GM12878 (cell line): ENCODE measurements around the gene LYPLA2. TPM values are rescaled to one million over a fixed set of nuclear protein-coding genes. Genes with fewer than 3 reads are reported as not detected.

Experiments used
- ATF7 ChIP-seq: fragments of 450-650 bp; IDR thresholded peaks from 2 replicates; pipeline ENCODE4 v1.6.1; 2016; ENCODE audit warnings: low read depth, mild to moderate bottlenecking
- BHLHE40 ChIP-seq, 2 experiments: fragments of 450-650 bp in 1 of 2; IDR thresholded peaks; 2 replicates each; pipeline ENCODE4 v1.6.1; 2011 to 2017; ENCODE audit warnings: low read depth in 2 of 2, borderline replicate concordance in 1 of 2, improper control_type of control experiment in 1 of 2, low read length in 1 of 2, mild to moderate bottlenecking in 1 of 2
- BMI1 ChIP-seq: fragments of 450-650 bp; IDR thresholded peaks from 2 replicates; pipeline ENCODE4 v1.6.1; 2016; ENCODE audit warnings: mild to moderate bottlenecking, moderate library complexity, borderline replicate concordance
- CBX5 ChIP-seq: sonication (generic); IDR thresholded peaks from 2 replicates; pipeline ENCODE4 v1.6.1; 2016; ENCODE audit warnings: low read depth, moderate library complexity, mild to moderate bottlenecking, inconsistent platforms
- CHD2 ChIP-seq: IDR thresholded peaks from 2 replicates; pipeline ENCODE4 v1.6.1; 2011; ENCODE audit warnings: low read depth, low read length, improper control_type of control experiment, borderline replicate concordance
- FOXK2 ChIP-seq: fragments of 450-650 bp; IDR thresholded peaks from 2 replicates; pipeline ENCODE4 v1.6.1; 2017; ENCODE audit warnings: mild to moderate bottlenecking, moderate library complexity
- GABPA ChIP-seq: IDR thresholded peaks from 2 replicates; pipeline ENCODE4 v1.6.1; 2014; ENCODE audit warnings: antibody characterized with exemption, low read depth, mild to moderate bottlenecking, inconsistent platforms
- HCFC1 ChIP-seq: fragments of 150-350 bp; IDR thresholded peaks from 2 replicates; pipeline ENCODE4 v1.6.1; 2014; ENCODE audit warnings: low read length
- HDAC2 ChIP-seq: fragments of 200-600 bp; sonication (generic); IDR thresholded peaks from 2 replicates; pipeline ENCODE4 v1.6.1; 2017
- KAT2A ChIP-seq: conservative IDR thresholded peaks from 2 replicates; pipeline ENCODE4 v1.6.1; 2011; ENCODE audit warnings: low read depth, low read length; ENCODE audit not compliant: control insufficient read depth
- MTA2 ChIP-seq: fragments of 450-650 bp; IDR thresholded peaks from 2 replicates; pipeline ENCODE4 v1.6.1; 2016; ENCODE audit warnings: low read depth, mild to moderate bottlenecking, moderate library complexity
- MYB ChIP-seq: fragments of 150-350 bp; IDR thresholded peaks from 2 replicates; pipeline ENCODE4 v1.6.1; 2014; ENCODE audit warnings: mild to moderate bottlenecking, low read depth, low read length, borderline replicate concordance
- NR2F1 ChIP-seq: fragments of 450-650 bp; conservative IDR thresholded peaks from 2 replicates; pipeline ENCODE4 v1.6.1; 2017; ENCODE audit warnings: mild to moderate bottlenecking
- POLR2AphosphoS2 ChIP-seq: IDR thresholded peaks from 2 replicates; pipeline ENCODE4 v1.6.1; 2011; ENCODE audit warnings: low read depth, mild to moderate bottlenecking, low read length, improper control_type of control experiment, moderate library complexity
- RBBP5 ChIP-seq: fragments of 200-600 bp; sonication (generic); conservative IDR thresholded peaks from 2 replicates; pipeline ENCODE4 v1.6.1; 2016
- SMARCA5 ChIP-seq: fragments of 450-650 bp; IDR thresholded peaks from 2 replicates; pipeline ENCODE4 v1.6.1; 2017; ENCODE audit warnings: mild to moderate bottlenecking
- SRF ChIP-seq, 2 experiments: IDR thresholded peaks; 2 replicates each; pipeline ENCODE4 v1.6.1; 2011; ENCODE audit warnings: low read depth in 2 of 2, low read length in 2 of 2, mild to moderate bottlenecking in 1 of 2, moderate library complexity in 1 of 2
- TAF1 ChIP-seq: IDR thresholded peaks from 2 replicates; pipeline ENCODE4 v1.6.1; 2011; ENCODE audit warnings: mild to moderate bottlenecking, low read depth, low read length, borderline replicate concordance
- TARDBP ChIP-seq: IDR thresholded peaks from 2 replicates; pipeline ENCODE4 v1.6.1; 2016; ENCODE audit warnings: borderline replicate concordance
- TBL1XR1 ChIP-seq: IDR thresholded peaks from 2 replicates; pipeline ENCODE4 v1.6.1; 2012; ENCODE audit warnings: low read depth, low read length, improper control_type of control experiment
- TCF7 ChIP-seq: IDR thresholded peaks from 2 replicates; pipeline ENCODE4 v1.6.1; 2014; ENCODE audit warnings: antibody characterized with exemption, borderline replicate concordance
- polyA plus RNA-seq, 11 experiments: library from polyadenylated mRNA; depleted of rRNA in 4 of 11; unstranded in 6 of 11; stranded (reverse) in 5 of 11; fragments of >200 nt; fragmentation: Nextera tagmentation in 4 of 11; fragmentation: Illumina TruSeq in 1 of 11; extraction: Ambion mirVana in 4 of 11; extraction: Trizol in 1 of 11; gene quantifications; 1 replicate in 1 of 11; 2 replicates in 10 of 11; pipeline versions ENCODE4 v1.2.1 to v1.2.3, GENCODE V29; 2011 to 2016; ENCODE audit warnings: inconsistent platforms in 2 of 11, missing spikeins in 2 of 11, low read depth in 1 of 11
- total RNA-seq, 4 experiments: library from RNA; depleted of rRNA in 3 of 4; stranded (reverse); fragments of >200 nt in 3 of 4; fragmentation: Illumina TruSeq in 1 of 4; extraction: Trizol in 1 of 4; gene quantifications; 2 replicates each; pipeline versions ENCODE4 v1.2.1 to v1.2.3, GENCODE V29; 2013 to 2021
- TF ChIP-seq, protein P1 (sequence below): IDR thresholded peaks from 2 replicates; pipeline ENCODE4 v1.6.1; 2011; ENCODE audit warnings: borderline replicate concordance, low read depth, mild to moderate bottlenecking, moderate library complexity, mixed read lengths, low read length; ENCODE audit not compliant: insufficient read depth; ENCODE audit errors: extremely low read length
- TF ChIP-seq, protein P2 (sequence below): IDR thresholded peaks from 2 replicates; pipeline ENCODE4 v1.6.1; 2012; ENCODE audit warnings: low read depth, low read length, improper control_type of control experiment
- TF ChIP-seq, protein P3 (sequence below): fragments of 450-650 bp; IDR thresholded peaks from 2 replicates; pipeline ENCODE4 v1.6.1; 2018; ENCODE audit warnings: borderline replicate concordance, mild to moderate bottlenecking; ENCODE audit not compliant: partially characterized antibody
- TF ChIP-seq, protein P4 (sequence below): IDR thresholded peaks from 2 replicates; pipeline ENCODE4 v1.6.1; 2012; ENCODE audit warnings: mild to moderate bottlenecking, low read depth, low read length

LYPLA2 gene
- total and polyA plus RNA-seq, 10 of the 15 experiments (the other 5 are each of a cell fraction or from before 2014, with no cell fraction given) = 2.7 to 129 (median 62.3) TPM

DNA sequence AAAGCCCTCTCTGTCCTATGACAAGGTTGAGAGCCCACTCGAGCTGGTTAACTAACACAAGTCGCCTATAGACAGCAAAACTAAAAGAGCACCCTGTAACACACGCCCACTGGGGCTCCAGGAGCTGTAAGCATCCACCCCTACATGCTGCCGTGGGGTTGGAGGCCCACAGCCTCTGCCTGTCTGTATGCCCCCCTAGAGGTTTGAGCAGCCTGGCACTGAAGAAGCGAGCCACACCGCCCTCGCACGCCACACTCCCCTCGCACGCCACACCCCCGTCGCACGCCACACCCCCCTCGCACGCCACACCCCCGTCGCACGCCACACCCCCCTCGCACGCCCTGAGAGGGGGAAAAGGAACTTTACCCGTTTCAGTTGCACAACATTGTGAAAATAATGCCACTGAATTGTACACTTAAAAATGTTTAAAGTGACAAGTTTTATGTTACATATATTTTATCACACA is 47.5 kb downstream of the LYPLA2 start (continued):
- TF ChIP-seq BMI1 = no peak
- TF ChIP-seq POLR2AphosphoS2 = no peak
- TF ChIP-seq ATF7 = no peak
- no peak for TF ChIP-seq CBX5
- no peak for TF ChIP-seq HDAC2
- no peak for TF ChIP-seq RBBP5
- TF ChIP-seq SMARCA5 = no peak
- TF ChIP-seq, protein P1, sequence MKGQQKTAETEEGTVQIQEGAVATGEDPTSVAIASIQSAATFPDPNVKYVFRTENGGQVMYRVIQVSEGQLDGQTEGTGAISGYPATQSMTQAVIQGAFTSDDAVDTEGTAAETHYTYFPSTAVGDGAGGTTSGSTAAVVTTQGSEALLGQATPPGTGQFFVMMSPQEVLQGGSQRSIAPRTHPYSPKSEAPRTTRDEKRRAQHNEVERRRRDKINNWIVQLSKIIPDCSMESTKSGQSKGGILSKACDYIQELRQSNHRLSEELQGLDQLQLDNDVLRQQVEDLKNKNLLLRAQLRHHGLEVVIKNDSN = no peak
- TF ChIP-seq, protein P2, sequence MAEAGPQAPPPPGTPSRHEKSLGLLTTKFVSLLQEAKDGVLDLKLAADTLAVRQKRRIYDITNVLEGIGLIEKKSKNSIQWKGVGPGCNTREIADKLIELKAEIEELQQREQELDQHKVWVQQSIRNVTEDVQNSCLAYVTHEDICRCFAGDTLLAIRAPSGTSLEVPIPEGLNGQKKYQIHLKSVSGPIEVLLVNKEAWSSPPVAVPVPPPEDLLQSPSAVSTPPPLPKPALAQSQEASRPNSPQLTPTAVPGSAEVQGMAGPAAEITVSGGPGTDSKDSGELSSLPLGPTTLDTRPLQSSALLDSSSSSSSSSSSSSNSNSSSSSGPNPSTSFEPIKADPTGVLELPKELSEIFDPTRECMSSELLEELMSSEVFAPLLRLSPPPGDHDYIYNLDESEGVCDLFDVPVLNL = no peak
- no peak for TF ChIP-seq GABPA
- TF ChIP-seq, protein P3, sequence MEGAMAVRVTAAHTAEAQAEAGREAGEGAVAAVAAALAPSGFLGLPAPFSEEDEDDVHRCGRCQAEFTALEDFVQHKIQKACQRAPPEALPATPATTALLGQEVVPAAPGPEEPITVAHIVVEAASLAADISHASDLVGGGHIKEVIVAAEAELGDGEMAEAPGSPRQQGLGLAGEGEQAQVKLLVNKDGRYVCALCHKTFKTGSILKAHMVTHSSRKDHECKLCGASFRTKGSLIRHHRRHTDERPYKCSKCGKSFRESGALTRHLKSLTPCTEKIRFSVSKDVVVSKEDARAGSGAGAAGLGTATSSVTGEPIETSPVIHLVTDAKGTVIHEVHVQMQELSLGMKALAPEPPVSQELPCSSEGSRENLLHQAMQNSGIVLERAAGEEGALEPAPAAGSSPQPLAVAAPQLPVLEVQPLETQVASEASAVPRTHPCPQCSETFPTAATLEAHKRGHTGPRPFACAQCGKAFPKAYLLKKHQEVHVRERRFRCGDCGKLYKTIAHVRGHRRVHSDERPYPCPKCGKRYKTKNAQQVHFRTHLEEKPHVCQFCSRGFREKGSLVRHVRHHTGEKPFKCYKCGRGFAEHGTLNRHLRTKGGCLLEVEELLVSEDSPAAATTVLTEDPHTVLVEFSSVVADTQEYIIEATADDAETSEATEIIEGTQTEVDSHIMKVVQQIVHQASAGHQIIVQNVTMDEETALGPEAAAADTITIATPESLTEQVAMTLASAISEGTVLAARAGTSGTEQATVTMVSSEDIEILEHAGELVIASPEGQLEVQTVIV = no peak
- no peak for TF ChIP-seq TBL1XR1
- no peak for TF ChIP-seq KAT2A
- peak; percentile 33 to 69; a peak in 3 of 4 replicates for TF ChIP-seq BHLHE40 (IDR thresholded peaks at IDR 0.05; ENCODE audit: borderline replicate concordance in 1 of 2, low read depth in 2 of 2, low read length in 1 of 2)
- no peak for TF ChIP-seq NR2F1
- TF ChIP-seq, protein P4, sequence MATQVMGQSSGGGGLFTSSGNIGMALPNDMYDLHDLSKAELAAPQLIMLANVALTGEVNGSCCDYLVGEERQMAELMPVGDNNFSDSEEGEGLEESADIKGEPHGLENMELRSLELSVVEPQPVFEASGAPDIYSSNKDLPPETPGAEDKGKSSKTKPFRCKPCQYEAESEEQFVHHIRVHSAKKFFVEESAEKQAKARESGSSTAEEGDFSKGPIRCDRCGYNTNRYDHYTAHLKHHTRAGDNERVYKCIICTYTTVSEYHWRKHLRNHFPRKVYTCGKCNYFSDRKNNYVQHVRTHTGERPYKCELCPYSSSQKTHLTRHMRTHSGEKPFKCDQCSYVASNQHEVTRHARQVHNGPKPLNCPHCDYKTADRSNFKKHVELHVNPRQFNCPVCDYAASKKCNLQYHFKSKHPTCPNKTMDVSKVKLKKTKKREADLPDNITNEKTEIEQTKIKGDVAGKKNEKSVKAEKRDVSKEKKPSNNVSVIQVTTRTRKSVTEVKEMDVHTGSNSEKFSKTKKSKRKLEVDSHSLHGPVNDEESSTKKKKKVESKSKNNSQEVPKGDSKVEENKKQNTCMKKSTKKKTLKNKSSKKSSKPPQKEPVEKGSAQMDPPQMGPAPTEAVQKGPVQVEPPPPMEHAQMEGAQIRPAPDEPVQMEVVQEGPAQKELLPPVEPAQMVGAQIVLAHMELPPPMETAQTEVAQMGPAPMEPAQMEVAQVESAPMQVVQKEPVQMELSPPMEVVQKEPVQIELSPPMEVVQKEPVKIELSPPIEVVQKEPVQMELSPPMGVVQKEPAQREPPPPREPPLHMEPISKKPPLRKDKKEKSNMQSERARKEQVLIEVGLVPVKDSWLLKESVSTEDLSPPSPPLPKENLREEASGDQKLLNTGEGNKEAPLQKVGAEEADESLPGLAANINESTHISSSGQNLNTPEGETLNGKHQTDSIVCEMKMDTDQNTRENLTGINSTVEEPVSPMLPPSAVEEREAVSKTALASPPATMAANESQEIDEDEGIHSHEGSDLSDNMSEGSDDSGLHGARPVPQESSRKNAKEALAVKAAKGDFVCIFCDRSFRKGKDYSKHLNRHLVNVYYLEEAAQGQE = no peak
- TF ChIP-seq TCF7 = no peak
- TF ChIP-seq MTA2 = no peak; the same call in 1 of the 2 replicates
- no peak for TF ChIP-seq SRF (IDR thresholded peaks at IDR 0.05; ENCODE audit: low read depth in 2 of 2, low read length in 2 of 2)
- TF ChIP-seq MYB = no peak
- TF ChIP-seq FOXK2 = no peak
- no peak for TF ChIP-seq CHD2
- TF ChIP-seq TARDBP = no peak
- TF ChIP-seq TAF1 = no peak
- TF ChIP-seq HCFC1 = no peak
